ENCODE results near the gene CD160.

CD160 gene

GRCh38 chr1:145696630-145696960 lies 22.7 kb upstream of the CD160 start:
- Histone ChIP-seq H3K9ac (ENCODE audit: low read length) (no peak overlapping the region), H3K9me3 (replicated peaks; ENCODE audit: insufficient read depth, low read length) (no peaks in the 10 kb centered on the region), H3K4me1 (ENCODE audit: low read length) (peaks cover 1% of the 10 kb centered on the region; the same call in 1 of the 2 replicates), H3K9me2 (replicated peaks; ENCODE audit: insufficient read depth, low read length) (no peaks in the 10 kb centered on the region), H3F3A (ENCODE audit: insufficient read depth, low read length) (no peaks in the 10 kb centered on the region), H3K4me2 (ENCODE audit: low read depth, low read length) (no peak overlapping the region), H3K36me3 (replicated peaks; ENCODE audit: insufficient read depth, low read length) (no peaks in the 10 kb centered on the region), H3K27me3 (replicated peaks; ENCODE audit: insufficient read depth, low read length) (no peaks in the 10 kb centered on the region), H4K20me1 (ENCODE audit: insufficient read depth, low read length) (no peaks in the 10 kb centered on the region), H3K27ac (ENCODE audit: low read length) (no peak overlapping the region), H2AFZ (ENCODE audit: low read length) (no peak overlapping the region), H3K79me2 (ENCODE audit: low read length) (no peaks in the 10 kb centered on the region), H3K4me3 (ENCODE audit: low read length) (no peak overlapping the region)
- TF ChIP-seq EZH2 (optimal IDR thresholded peaks at IDR 0.05; ENCODE audit: low read depth, low read length) (no peak), EZH2phosphoT487 (IDR thresholded peaks at IDR 0.05; ENCODE audit: low read length) (no peak), CTCF (IDR thresholded peaks at IDR 0.05; ENCODE audit: low read length) (no peak)
- no peak for DNase-seq

- no peak for TF ChIP-seq CTCF (IDR thresholded peaks at IDR 0.05; ENCODE audit: low read length)
- no peak for TF ChIP-seq EZH2phosphoT487 (IDR thresholded peaks at IDR 0.05; ENCODE audit: low read length)
- no peak for TF ChIP-seq EZH2 (optimal IDR thresholded peaks at IDR 0.05; ENCODE audit: low read depth, low read length)
- H3K27me3 ChIP-seq (replicated peaks; ENCODE audit: insufficient read depth, low read length), result no peaks in the 10 kb centered on the region
- no peaks in the 10 kb centered on the region for H3K79me2 ChIP-seq (ENCODE audit: low read length)
- no peaks in the 10 kb centered on the region for H3K9me2 ChIP-seq (replicated peaks; ENCODE audit: insufficient read depth, low read length)
- H3K4me1 ChIP-seq (ENCODE audit: low read length), result no peaks in the 10 kb centered on the region
- no peaks in the 10 kb centered on the region for H3K36me3 ChIP-seq (replicated peaks; ENCODE audit: insufficient read depth, low read length)
- H3F3A ChIP-seq (ENCODE audit: insufficient read depth, low read length), result no peaks in the 10 kb centered on the region
- no peak overlapping the region for H2AFZ ChIP-seq (ENCODE audit: low read length)
- DNase-seq, result no peak
- no peak overlapping the region for H3K4me2 ChIP-seq (ENCODE audit: low read depth, low read length)
- no peak overlapping the region for H3K9ac ChIP-seq (ENCODE audit: low read length)
- H3K9me3 ChIP-seq (replicated peaks; ENCODE audit: insufficient read depth, low read length), result no peaks in the 10 kb centered on the region
- H3K27ac ChIP-seq (ENCODE audit: low read length), result no peak overlapping the region
- H3K4me3 ChIP-seq (ENCODE audit: low read length), result no peak overlapping the region
- no peaks in the 10 kb centered on the region for H4K20me1 ChIP-seq (ENCODE audit: insufficient read depth, low read length)
Observed at GRCh38 chr1:145701306-145701862, 17.9 kb upstream of the CD160 start.

GRCh38 chr1:145702052-145702451 lies 17.2 kb upstream of the CD160 start:
- no peak overlapping the region for H3K9ac ChIP-seq (ENCODE audit: low read length)
- H4K20me1 ChIP-seq (ENCODE audit: insufficient read depth, low read length), result no peaks in the 10 kb centered on the region
- no peaks in the 10 kb centered on the region for H3K4me1 ChIP-seq (ENCODE audit: low read length)
- TF ChIP-seq EZH2phosphoT487 (IDR thresholded peaks at IDR 0.05; ENCODE audit: low read length) (no peak), CTCF (IDR thresholded peaks at IDR 0.05; ENCODE audit: low read length) (no peak), EZH2 (optimal IDR thresholded peaks at IDR 0.05; ENCODE audit: low read depth, low read length) (no peak)
- H3K9me2 ChIP-seq (replicated peaks; ENCODE audit: insufficient read depth, low read length), result no peaks in the 10 kb centered on the region
- no peak for DNase-seq
- no peaks in the 10 kb centered on the region for H3K36me3 ChIP-seq (replicated peaks; ENCODE audit: insufficient read depth, low read length)
- H3K27me3 ChIP-seq (replicated peaks; ENCODE audit: insufficient read depth, low read length), result no peaks in the 10 kb centered on the region
- H3K4me2 ChIP-seq (ENCODE audit: low read depth, low read length), result no peak overlapping the region
- H3K79me2 ChIP-seq (ENCODE audit: low read length), result no peaks in the 10 kb centered on the region
- no peaks in the 10 kb centered on the region for H3K9me3 ChIP-seq (replicated peaks; ENCODE audit: insufficient read depth, low read length)
- H2AFZ ChIP-seq (ENCODE audit: low read length), result no peak overlapping the region
- no peak overlapping the region for H3K27ac ChIP-seq (ENCODE audit: low read length)
- H3K4me3 ChIP-seq (ENCODE audit: low read length), result no peak overlapping the region
- no peaks in the 10 kb centered on the region for H3F3A ChIP-seq (ENCODE audit: insufficient read depth, low read length)

All from MM.1S (cell line).